B cell (primary cell): Measurements from ENCODE around the gene MAML2. TPM values are rescaled to one million over a fixed set of nuclear protein-coding genes. Genes with fewer than 3 reads are reported as not detected.

Experiments used
- ATAC-seq: fragments of 200-7000 bp; cut with Tn5 transposase; one replicate; pipeline ENCODE4 v1.10.0; 2021; ENCODE audit warnings: low read depth, mild to moderate bottlenecking, moderate number of reproducible peaks, moderate library complexity
- CTCF ChIA-PET: fragments of 350-600 bp; sonication (Branson Sonifier 250); formaldehyde crosslinking; loops from one replicate; lab custom pipeline; 2021; ENCODE audit warnings: antibody characterized with exemption, inconsistent platforms; lab: Charles Lee
- POLR2A ChIA-PET: fragments of 350-600 bp; sonication (Branson Sonifier 250); formaldehyde crosslinking; loops from one replicate; lab custom pipeline; 2021; ENCODE audit warnings: antibody characterized with exemption; lab: Charles Lee
- DNase-seq: peaks from one replicate; pipeline ENCODE4 v3.0.0; 2013
- H2AFZ ChIP-seq: 2 replicates; pipeline ENCODE4 v1.6.1; 2012; ENCODE audit warnings: mild to moderate bottlenecking, low read depth, low read length; ENCODE audit not compliant: insufficient read depth, poor library complexity, severe bottlenecking
- H3K27ac ChIP-seq, 2 donors: 1 replicate in 1 of 2; 2 replicates in 1 of 2; pipeline ENCODE4 v1.5.1; 2012 to 2013; ENCODE audit warnings: low read length in 2 of 2, mild to moderate bottlenecking in 2 of 2, moderate library complexity in 1 of 2
- H3K27me3 ChIP-seq, 4 experiments: fragments of 200-600 bp in 1 of 4; sonication (generic) in 1 of 4; replicated peaks in 1 of 4; 1 replicate in 2 of 4; 2 replicates in 2 of 4; pipeline versions ENCODE4 v1.6.1 to v1.7.0; 2013 to 2016; ENCODE audit warnings: low read length in 3 of 4, mild to moderate bottlenecking in 2 of 4, mixed read lengths in 1 of 4, moderate library complexity in 1 of 4; ENCODE audit not compliant: insufficient read depth in 4 of 4, control insufficient read depth in 3 of 4; ENCODE audit errors: control extremely low read depth in 1 of 4
- H3K36me3 ChIP-seq, 2 experiments: replicated peaks in 1 of 2; 1 replicate in 1 of 2; 2 replicates in 1 of 2; pipeline versions ENCODE4 v1.6.1 to v1.7.1; 2013; ENCODE audit warnings: low read length in 1 of 2; ENCODE audit not compliant: insufficient read depth in 2 of 2, control insufficient read depth in 1 of 2; ENCODE audit errors: control extremely low read depth in 1 of 2, extremely low read depth in 1 of 2
- H3K4me1 ChIP-seq, 2 donors: fragments of 200-600 bp in 1 of 2; sonication (generic) in 1 of 2; 1 replicate in 1 of 2; 2 replicates in 1 of 2; pipeline versions ENCODE4 v1.5.1 to v1.6.1; 2013 to 2017; ENCODE audit warnings: low read length in 2 of 2; ENCODE audit not compliant: control insufficient read depth in 2 of 2, insufficient read depth in 2 of 2
- H3K4me2 ChIP-seq: replicated peaks from 2 replicates; pipeline ENCODE3; 2012; ENCODE audit warnings: mild to moderate bottlenecking, low read depth, low read length; ENCODE audit not compliant: poor library complexity, severe bottlenecking
- H3K4me3 ChIP-seq, 5 experiments: fragments of 200-600 bp in 1 of 5; sonication (generic) in 1 of 5; 1 replicate in 3 of 5; 2 replicates in 2 of 5; pipeline versions ENCODE4 v1.5.1 to v1.7.0; 2011 to 2016; ENCODE audit warnings: low read length in 4 of 5, mild to moderate bottlenecking in 4 of 5, low read depth in 2 of 5, control low read depth in 1 of 5, moderate library complexity in 1 of 5; ENCODE audit not compliant: insufficient read depth in 1 of 5; ENCODE audit errors: control extremely low read depth in 1 of 5, extremely low read depth in 1 of 5
- H3K79me2 ChIP-seq: fragments of 200-600 bp; sonication (generic); one replicate; pipeline ENCODE4 v1.6.0; 2016; ENCODE audit warnings: low read length; ENCODE audit not compliant: control insufficient read depth, insufficient read depth
- H3K9ac ChIP-seq: fragments of 200-600 bp; sonication (generic); 2 replicates; pipeline ENCODE4 v1.6.1; 2017; ENCODE audit warnings: mild to moderate bottlenecking, low read length, moderate library complexity
- H3K9me3 ChIP-seq, 3 donors: one replicate each; pipeline versions ENCODE4 v1.6.1 to v1.7.1; 2013; ENCODE audit warnings: low read length in 2 of 3; ENCODE audit not compliant: control insufficient read depth in 2 of 3, insufficient read depth in 1 of 3; ENCODE audit errors: control extremely low read depth in 1 of 3
- H4K20me1 ChIP-seq: 2 replicates; pipeline ENCODE4 v1.6.0; 2012; ENCODE audit warnings: mild to moderate bottlenecking, low read length; ENCODE audit not compliant: insufficient read depth, control insufficient read depth, poor library complexity, severe bottlenecking
- H3K27ac Mint-ChIP-seq: one replicate; pipeline ENCODE4 v1.8.0; 2021; ENCODE audit warnings: mixed read lengths
- H3K27me3 Mint-ChIP-seq: one replicate; pipeline ENCODE4 v1.8.0; 2021; ENCODE audit warnings: mixed read lengths
- H3K4me1 Mint-ChIP-seq: one replicate; pipeline ENCODE4 v1.8.0; 2021; ENCODE audit warnings: mixed read lengths
- H3K4me3 Mint-ChIP-seq: one replicate; pipeline ENCODE4 v1.8.0; 2021; ENCODE audit warnings: mixed read lengths
- H3K9me3 Mint-ChIP-seq: one replicate; pipeline ENCODE4 v1.8.0; 2022; ENCODE audit warnings: mixed read lengths; ENCODE audit not compliant: insufficient read depth
- CTCF ChIP-seq: fragments of 200-600 bp; IDR thresholded peaks from one replicate; pipeline ENCODE4 v1.8.0; 2022; ENCODE audit warnings: antibody characterized with exemption, mild to moderate bottlenecking
- EZH2 ChIP-seq: IDR thresholded peaks from 2 replicates; pipeline ENCODE4 v1.6.1; 2012; ENCODE audit warnings: borderline replicate concordance, low read depth, mild to moderate bottlenecking, moderate library complexity, low read length; ENCODE audit not compliant: insufficient read depth, poor library complexity, severe bottlenecking
- WGBS: methylation state at CpG from one replicate; pipeline ENCODE4 v1.1.5; 2013; ENCODE audit warnings: missing lambda C conversion rate; ENCODE audit not compliant: insufficient coverage; 5-methylcytosine and 5-hydroxymethylcytosine counted together
- intact Hi-C: fragments of 100-400 bp; cut with micrococcal nuclease; formaldehyde crosslinking; loops from one replicate; pipeline ENCODE4 v1.10.0; 2022
- polyA plus RNA-seq: library from polyadenylated mRNA; depleted of rRNA; stranded (reverse); fragments of >200 nt; gene quantifications from 2 replicates; pipeline ENCODE4 v1.2.3, GENCODE V29; 2012
- total RNA-seq, 2 donors: library from RNA; stranded (reverse); fragments of 120-200 nt in 1 of 2; gene quantifications; 1 replicate in 1 of 2; 2 replicates in 1 of 2; pipeline versions ENCODE4 v1.2.3 to v1.2.4, GENCODE V29; 2013 to 2022

The MAML2 gene
- total and polyA plus RNA-seq, 2 donors (not counting 1 experiment from before 2014, with no cell fraction given), result 10.7 to 26.4 TPM

DNA sequence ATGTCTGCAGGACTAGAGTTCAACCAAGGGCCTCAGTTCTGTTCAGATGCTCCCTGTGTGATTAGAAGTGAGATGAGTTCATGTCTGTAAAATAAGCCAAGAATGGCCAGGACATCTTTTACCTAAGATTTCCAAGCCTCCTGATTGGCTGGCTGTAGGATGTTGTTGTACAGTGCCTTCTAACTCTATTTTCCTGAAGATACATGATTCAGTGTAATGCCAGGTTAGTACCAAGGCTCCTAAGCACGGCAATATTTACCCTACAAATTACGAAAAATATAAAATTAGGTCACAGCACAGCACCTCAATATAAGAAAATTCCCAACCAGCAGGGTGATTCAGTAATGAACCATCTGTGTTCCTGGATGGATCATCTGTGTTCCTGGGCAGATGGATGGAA, 279.1 kb downstream of the MAML2 start:
- ATAC-seq, result no peak
- no peaks in the 10 kb centered on the region for H3K9me3 Mint-ChIP-seq
- H3K4me2 ChIP-seq, result no peak overlapping the region
- H3K27me3 Mint-ChIP-seq, result no peaks in the 10 kb centered on the region
- TF ChIP-seq EZH2, result no peak
- TF ChIP-seq CTCF, result no peak
- H3K9me3 ChIP-seq, result no peaks in the 10 kb centered on the region
- POLR2A ChIA-PET, result no interaction called here
- H3K4me3 Mint-ChIP-seq, result no peak overlapping the region
- H3K9ac ChIP-seq, result no peak overlapping the region
- CTCF ChIA-PET, result interaction anchor here (1.0 to 16.6 kb wide), 2 partner anchors 276 to 331 kb away, joined by 3 to 290 read pairs; partner anchors contain the start of gene MAML2
- H4K20me1 ChIP-seq, result peaks cover 6% of the 10 kb centered on the region
- H2AFZ ChIP-seq, result no peak overlapping the region
- H3K36me3 ChIP-seq, result no peaks in the 10 kb centered on the region
- DNase-seq, result no peak
- peaks cover 0 to 2% of the 10 kb centered on the region in 2 donors for H3K4me1 ChIP-seq
- no peak overlapping the region for H3K27ac ChIP-seq
- whole genome bisulfite sequencing, result no CpG with 5 or more reads among the region's 2 CpGs
- H3K27me3 ChIP-seq, result no peaks in the 10 kb centered on the region
- intact Hi-C loops, result no loop called here
- H3K27ac Mint-ChIP-seq, result no peak overlapping the region
- H3K4me3 ChIP-seq, result no peak overlapping the region
- peaks cover 5% of the 10 kb centered on the region for H3K79me2 ChIP-seq
- peaks cover 23% of the 10 kb centered on the region for H3K4me1 Mint-ChIP-seq

DNA sequence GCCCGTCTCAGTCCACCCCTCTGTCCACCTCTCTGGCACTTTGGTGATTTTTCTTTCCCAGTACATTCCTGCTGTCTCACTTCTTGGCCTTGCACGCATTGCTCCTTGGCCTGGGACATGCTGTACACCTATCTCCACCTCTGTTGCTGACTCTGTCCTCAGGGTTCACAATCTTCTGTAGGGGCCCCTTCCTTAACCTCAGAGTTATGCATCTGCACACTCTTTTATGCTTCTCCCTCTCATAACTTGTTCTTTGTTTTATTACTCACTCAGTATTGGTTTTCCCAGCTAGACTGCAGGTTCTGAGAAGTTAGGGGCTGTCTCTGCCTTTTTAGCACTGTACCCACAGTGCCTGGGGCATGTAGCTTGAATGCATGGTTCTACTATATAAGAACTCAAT, 279.9 kb downstream of the MAML2 start:
- no peak overlapping the region for H2AFZ ChIP-seq
- Mint-ChIP-seq H3K4me3 (no peak overlapping the region), H3K27me3 (no peaks in the 10 kb centered on the region), H3K9me3 (no peaks in the 10 kb centered on the region), H3K27ac (no peak overlapping the region), H3K4me1 (peaks cover 20% of the 10 kb centered on the region)
- no peak overlapping the region for H3K4me2 ChIP-seq
- ChIA-PET CTCF (interaction anchor here (0.9 to 16.6 kb wide), 3 partner anchors 8 to 332 kb away, joined by 3 to 290 read pairs (median 4); partner anchors contain the start of gene MAML2), POLR2A (no interaction called here)
- H3K36me3 ChIP-seq, result no peaks in the 10 kb centered on the region
- ATAC-seq (no peak), DNase-seq (no peak)
- H4K20me1 ChIP-seq, result peaks cover 6% of the 10 kb centered on the region
- peaks cover 5% of the 10 kb centered on the region for H3K79me2 ChIP-seq
- peaks cover 0 to 2% of the 10 kb centered on the region in 2 donors for H3K4me1 ChIP-seq
- TF ChIP-seq CTCF, result no peak
- TF ChIP-seq EZH2, result no peak
- intact Hi-C loops, result no loop called here
- no peak overlapping the region for H3K27ac ChIP-seq
- H3K9ac ChIP-seq, result no peak overlapping the region
- no peaks in the 10 kb centered on the region for H3K9me3 ChIP-seq
- no peak overlapping the region for H3K4me3 ChIP-seq
- WGBS, result 88% methylated on average over 2 of the region's 2 CpGs
- H3K27me3 ChIP-seq, result no peaks in the 10 kb centered on the region
